ENCODE measurements around the gene ABL2.

The ABL2 gene

DNA sequence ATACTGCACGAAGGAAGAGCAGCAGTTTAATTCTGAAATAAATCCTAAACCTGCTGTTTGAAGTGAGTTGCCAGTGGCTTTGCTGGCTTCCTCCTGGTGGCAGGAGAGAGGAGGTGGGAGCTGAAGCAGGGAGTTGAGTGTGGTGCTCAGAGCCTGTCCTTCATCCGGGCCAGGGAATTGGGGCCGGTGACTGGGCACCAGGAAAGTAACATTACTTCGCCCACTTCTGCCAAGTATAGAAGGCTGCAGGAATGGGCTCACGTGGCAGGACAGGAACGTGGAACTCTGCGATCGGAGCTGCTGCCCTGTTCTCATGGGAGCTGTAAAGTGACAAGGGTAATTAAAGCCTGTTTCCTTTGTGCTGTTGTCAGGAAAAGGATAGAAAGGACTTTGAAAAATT, 139.0 kb downstream of the ABL2 start:
- H3K27ac ChIP-seq (ENCODE audit: low read depth, low read length), result no peak overlapping the region
- no peaks in the 10 kb centered on the region for H3K9me3 ChIP-seq (ENCODE audit: control insufficient read depth in 1 of 2, low read length in 2 of 2)
- no peak overlapping the region for H3K4me3 ChIP-seq (ENCODE audit: low read depth in 1 of 2, low read length in 2 of 2)
- no peak overlapping the region for H3K9ac ChIP-seq (ENCODE audit: low read depth in 1 of 2, low read length in 2 of 2)
- peaks cover 0 to 15% of the 10 kb centered on the region in 2 donors for H3K4me1 ChIP-seq (ENCODE audit: control insufficient read depth in 1 of 2, insufficient read depth in 2 of 2, low read length in 2 of 2)
- H3K36me3 ChIP-seq (ENCODE audit: control insufficient read depth in 1 of 2, insufficient read depth in 2 of 2, low read length in 2 of 2), result peaks cover 17 to 89% of the 10 kb centered on the region in 2 donors
- no peaks in the 10 kb centered on the region for H3K27me3 ChIP-seq (ENCODE audit: control insufficient read depth in 1 of 2, insufficient read depth in 2 of 2, low read length in 2 of 2)

DNA sequence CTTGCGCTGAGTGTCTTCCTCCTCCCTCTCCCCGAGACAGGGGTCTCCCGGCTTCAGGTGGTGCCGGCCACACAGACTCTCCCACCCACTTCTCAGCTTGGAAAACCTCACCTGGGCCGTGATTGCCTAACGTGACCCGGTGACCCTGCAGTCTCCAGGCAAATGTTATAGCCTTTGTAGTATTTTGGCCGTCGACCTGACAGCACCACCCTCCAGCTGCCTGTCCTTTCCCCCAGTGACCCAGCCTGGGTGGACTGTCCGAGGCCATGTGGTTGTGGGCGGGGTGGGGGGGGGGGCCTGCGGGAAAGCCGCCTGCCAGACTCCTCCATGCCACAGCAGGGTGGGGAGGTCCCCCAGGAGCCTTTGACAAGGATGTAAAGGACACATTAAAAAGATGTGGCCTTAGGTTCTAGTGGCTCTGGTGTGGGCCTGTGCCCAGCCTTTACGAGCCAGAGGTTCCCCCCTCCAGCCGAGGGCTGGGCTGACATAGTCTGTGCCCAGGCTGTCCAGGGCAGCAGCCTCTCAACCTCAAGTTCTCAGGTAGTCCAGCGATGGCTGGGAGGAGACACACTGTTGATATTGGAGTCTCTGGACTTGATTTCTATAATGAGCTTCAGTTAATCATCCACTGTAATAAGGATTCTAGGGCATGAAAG, 139.5 kb downstream of the ABL2 start:
- Histone ChIP-seq H3K4me3 (ENCODE audit: low read depth in 1 of 2, low read length in 2 of 2) (no peak overlapping the region), H3K36me3 (ENCODE audit: control insufficient read depth in 1 of 2, insufficient read depth in 2 of 2, low read length in 2 of 2) (peaks cover 17 to 86% of the 10 kb centered on the region in 2 donors), H3K27ac (ENCODE audit: low read depth, low read length) (no peak overlapping the region), H3K9me3 (ENCODE audit: control insufficient read depth in 1 of 2, low read length in 2 of 2) (no peaks in the 10 kb centered on the region), H3K9ac (ENCODE audit: low read depth in 1 of 2, low read length in 2 of 2) (no peak overlapping the region), H3K27me3 (ENCODE audit: control insufficient read depth in 1 of 2, insufficient read depth in 2 of 2, low read length in 2 of 2) (no peaks in the 10 kb centered on the region), H3K4me1 (ENCODE audit: control insufficient read depth in 1 of 2, insufficient read depth in 2 of 2, low read length in 2 of 2) (peaks cover 0 to 15% of the 10 kb centered on the region in 2 donors)

DNA sequence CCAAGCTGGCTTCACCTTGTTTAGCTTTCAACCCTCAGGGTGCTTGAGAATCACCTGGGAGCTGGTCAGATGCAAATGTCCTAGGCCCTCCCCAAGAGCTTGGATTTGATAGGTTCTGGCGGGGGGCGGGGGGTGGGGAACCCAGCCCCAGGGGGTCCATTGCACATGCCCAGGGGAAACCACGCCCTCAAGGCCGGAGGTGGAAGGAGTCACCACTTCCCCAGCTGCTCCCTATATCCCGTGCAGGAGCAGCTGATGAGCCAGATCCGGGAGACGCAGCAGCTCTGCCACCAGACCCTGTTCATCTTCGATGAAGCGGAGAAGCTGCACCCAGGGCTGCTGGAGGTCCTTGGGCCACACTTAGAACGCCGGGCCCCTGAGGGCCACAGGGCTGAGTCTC, 141.8 kb downstream of the ABL2 start:
- H3K4me1 ChIP-seq (ENCODE audit: control insufficient read depth in 1 of 2, insufficient read depth in 2 of 2, low read length in 2 of 2), result peaks cover 9 to 27% of the 10 kb centered on the region in 2 donors
- H3K4me3 ChIP-seq (ENCODE audit: low read depth in 1 of 2, low read length in 2 of 2), result no peak overlapping the region
- H3K9me3 ChIP-seq (ENCODE audit: control insufficient read depth in 1 of 2, low read length in 2 of 2), result no peaks in the 10 kb centered on the region
- H3K27ac ChIP-seq (ENCODE audit: low read depth, low read length), result no peak overlapping the region
- no peaks in the 10 kb centered on the region for H3K27me3 ChIP-seq (ENCODE audit: control insufficient read depth in 1 of 2, insufficient read depth in 2 of 2, low read length in 2 of 2)
- no peak overlapping the region for H3K9ac ChIP-seq (ENCODE audit: low read depth in 1 of 2, low read length in 2 of 2)
- H3K36me3 ChIP-seq (ENCODE audit: control insufficient read depth in 1 of 2, insufficient read depth in 2 of 2, low read length in 2 of 2), result peaks cover 6 to 68% of the 10 kb centered on the region in 2 donors

DNA sequence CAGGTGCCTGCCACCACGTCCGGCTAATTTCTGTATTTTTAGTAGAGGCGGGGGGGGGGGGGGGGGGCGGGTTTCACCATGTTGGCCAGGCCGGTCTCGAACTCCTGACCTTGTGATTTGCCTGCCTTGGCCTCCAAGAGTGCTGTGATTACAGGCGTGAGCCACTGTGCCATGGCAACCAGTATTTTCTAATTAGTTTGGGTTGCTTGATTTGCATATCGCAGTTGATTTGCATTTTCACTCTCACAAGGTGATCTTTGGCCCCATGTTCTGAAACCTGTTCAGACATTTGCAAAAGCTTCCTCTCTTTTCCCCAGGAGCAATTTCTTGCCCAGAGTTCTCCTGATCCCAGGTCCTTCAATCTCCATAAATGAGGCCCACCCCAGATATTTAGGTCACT, 145.9 kb downstream of the ABL2 start:
- H3K4me1 ChIP-seq (ENCODE audit: control insufficient read depth in 1 of 2, insufficient read depth in 2 of 2, low read length in 2 of 2), result peaks cover 18 to 39% of the 10 kb centered on the region in 2 donors
- no peaks in the 10 kb centered on the region for H3K9me3 ChIP-seq (ENCODE audit: control insufficient read depth in 1 of 2, low read length in 2 of 2)
- H3K9ac ChIP-seq (ENCODE audit: low read depth in 1 of 2, low read length in 2 of 2), result peak overlapping the region; percentile 15 to 40
- peaks cover 3 to 30% of the 10 kb centered on the region in 2 donors for H3K36me3 ChIP-seq (ENCODE audit: control insufficient read depth in 1 of 2, insufficient read depth in 2 of 2, low read length in 2 of 2)
- no peaks in the 10 kb centered on the region for H3K27me3 ChIP-seq (ENCODE audit: control insufficient read depth in 1 of 2, insufficient read depth in 2 of 2, low read length in 2 of 2)
- H3K4me3 ChIP-seq (ENCODE audit: low read depth in 1 of 2, low read length in 2 of 2), result peak overlapping the region in 1 of 2 donors; percentile 95
- no peak overlapping the region for H3K27ac ChIP-seq (ENCODE audit: low read depth, low read length)

DNA sequence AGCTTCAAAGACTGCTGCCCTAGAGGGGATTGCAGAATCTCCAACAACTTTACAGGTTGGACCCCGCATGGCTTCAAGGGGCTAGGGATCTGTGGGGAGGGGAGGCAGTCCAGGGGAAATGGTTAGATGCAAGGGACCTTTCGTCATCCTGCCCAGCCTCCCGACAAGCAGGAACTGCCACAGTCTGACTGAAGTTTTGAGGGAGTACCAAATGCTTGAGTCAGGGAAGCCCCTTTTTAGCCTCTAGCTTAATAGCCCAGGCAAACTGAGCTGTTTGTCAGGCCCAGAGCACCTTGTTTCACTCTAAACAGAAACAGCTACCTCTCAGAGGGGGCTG, 146.5 kb downstream of the ABL2 start:
- Histone ChIP-seq H3K27me3 (ENCODE audit: control insufficient read depth in 1 of 2, insufficient read depth in 2 of 2, low read length in 2 of 2) (no peaks in the 10 kb centered on the region), H3K4me3 (ENCODE audit: low read depth in 1 of 2, low read length in 2 of 2) (peak overlapping the region; percentile 80 to 95), H3K36me3 (ENCODE audit: control insufficient read depth in 1 of 2, insufficient read depth in 2 of 2, low read length in 2 of 2) (peaks cover 3 to 26% of the 10 kb centered on the region in 2 donors), H3K9ac (ENCODE audit: low read depth in 1 of 2, low read length in 2 of 2) (peak overlapping the region; percentile 81 to 98), H3K9me3 (ENCODE audit: control insufficient read depth in 1 of 2, low read length in 2 of 2) (no peaks in the 10 kb centered on the region), H3K4me1 (ENCODE audit: control insufficient read depth in 1 of 2, insufficient read depth in 2 of 2, low read length in 2 of 2) (peaks cover 18 to 37% of the 10 kb centered on the region in 2 donors), H3K27ac (ENCODE audit: low read depth, low read length) (no peak overlapping the region)

DNA sequence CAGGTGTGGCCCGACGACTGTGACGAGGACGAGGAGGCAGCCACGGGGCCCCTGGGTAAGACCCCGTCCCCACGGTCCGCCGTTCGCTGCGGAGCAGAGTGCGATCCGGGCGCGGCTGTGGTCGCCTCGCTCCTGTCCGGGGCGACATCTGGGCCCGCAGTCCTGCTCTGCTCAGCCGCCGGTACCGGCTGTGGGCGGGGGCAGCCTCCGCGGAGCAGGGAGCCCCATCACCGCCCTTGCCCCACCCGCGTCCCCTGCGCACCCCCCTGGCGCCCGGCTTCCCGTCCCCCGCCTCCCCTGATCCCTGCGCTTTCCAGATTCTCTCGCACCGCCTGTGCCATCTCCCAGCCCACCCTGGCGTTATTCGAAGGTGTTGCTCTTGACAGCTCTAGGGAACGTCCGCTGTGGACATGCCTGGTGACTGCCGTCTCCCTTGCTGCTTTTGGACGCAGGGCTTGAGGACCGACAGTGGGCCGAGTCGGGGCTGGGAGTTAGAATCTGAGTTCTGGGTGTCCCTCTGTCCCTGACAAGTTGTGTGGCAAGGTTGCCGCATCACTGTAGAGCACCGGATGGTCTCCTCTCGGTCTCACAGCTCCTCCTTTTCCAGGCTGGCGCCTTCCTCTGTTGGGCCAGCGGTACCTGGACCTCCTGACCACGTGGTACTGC, 147.0 kb downstream of the ABL2 start:
- H3K4me1 ChIP-seq (ENCODE audit: control insufficient read depth in 1 of 2, insufficient read depth in 2 of 2, low read length in 2 of 2), result peaks cover 18 to 37% of the 10 kb centered on the region in 2 donors
- H3K27ac ChIP-seq (ENCODE audit: low read depth, low read length), result peak overlapping the region; percentile 64
- H3K4me3 ChIP-seq (ENCODE audit: low read depth in 1 of 2, low read length in 2 of 2), result peak overlapping the region; percentile 80 to 95
- peaks cover 3 to 22% of the 10 kb centered on the region in 2 donors for H3K36me3 ChIP-seq (ENCODE audit: control insufficient read depth in 1 of 2, insufficient read depth in 2 of 2, low read length in 2 of 2)
- peak overlapping the region; percentile 81 to 98 for H3K9ac ChIP-seq (ENCODE audit: low read depth in 1 of 2, low read length in 2 of 2)
- H3K9me3 ChIP-seq (ENCODE audit: control insufficient read depth in 1 of 2, low read length in 2 of 2), result no peaks in the 10 kb centered on the region
- H3K27me3 ChIP-seq (ENCODE audit: control insufficient read depth in 1 of 2, insufficient read depth in 2 of 2, low read length in 2 of 2), result no peaks in the 10 kb centered on the region

DNA sequence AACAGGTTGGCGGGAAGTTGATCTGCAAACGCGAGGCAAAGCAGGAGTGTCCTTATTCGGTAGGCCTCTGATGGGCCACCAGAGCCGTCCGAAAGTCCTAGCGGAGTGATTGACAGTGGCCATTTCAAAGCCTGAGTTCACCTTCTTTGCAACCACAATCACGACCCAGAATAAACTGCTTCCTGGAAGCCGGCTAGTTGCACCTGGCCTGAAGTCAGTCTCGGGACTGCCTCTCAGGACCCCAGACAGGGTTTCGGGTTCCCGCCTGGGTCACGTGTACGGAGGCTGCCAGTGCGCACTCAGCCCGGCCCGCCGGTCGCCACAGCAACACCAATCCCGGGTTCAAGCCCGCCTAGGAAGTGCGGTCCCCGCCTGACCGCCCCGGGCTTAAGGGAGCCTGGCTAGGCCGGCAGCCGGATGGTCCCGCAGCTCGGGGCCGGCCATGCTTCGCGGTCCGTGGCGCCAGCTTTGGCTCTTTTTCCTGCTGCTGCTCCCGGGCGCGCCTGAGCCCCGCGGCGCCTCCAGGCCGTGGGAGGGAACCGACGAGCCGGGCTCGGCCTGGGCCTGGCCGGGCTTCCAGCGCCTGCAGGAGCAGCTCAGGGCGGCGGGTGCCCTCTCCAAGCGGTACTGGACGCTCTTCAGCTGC, 147.7 kb downstream of the ABL2 start, which contains the start of gene TOR3A:
Gene TOR3A (plus strand): TSS at position 384 of the 646 bp plus-strand sequence. CDS start 59 bp downstream, at position 443.
- no peaks in the 10 kb centered on the region for H3K9me3 ChIP-seq (ENCODE audit: control insufficient read depth in 1 of 2, low read length in 2 of 2)
- H3K27ac ChIP-seq (ENCODE audit: low read depth, low read length), result peak within 1 kb of the TSS; percentile 64
- H3K4me3 ChIP-seq (ENCODE audit: low read depth in 1 of 2, low read length in 2 of 2), result peak within 1 kb of the TSS; percentile 80 to 95
- H3K27me3 ChIP-seq (ENCODE audit: control insufficient read depth in 1 of 2, insufficient read depth in 2 of 2, low read length in 2 of 2), result no peaks in the 10 kb centered on the region
- H3K4me1 ChIP-seq (ENCODE audit: control insufficient read depth in 1 of 2, insufficient read depth in 2 of 2, low read length in 2 of 2), result peaks cover 18 to 33% of the 10 kb centered on the region in 2 donors
- H3K36me3 ChIP-seq (ENCODE audit: control insufficient read depth in 1 of 2, insufficient read depth in 2 of 2, low read length in 2 of 2), result peaks cover 0 to 18% of the 10 kb centered on the region in 2 donors
- H3K9ac ChIP-seq (ENCODE audit: low read depth in 1 of 2, low read length in 2 of 2), result peak within 1 kb of the TSS; percentile 81 to 98

DNA sequence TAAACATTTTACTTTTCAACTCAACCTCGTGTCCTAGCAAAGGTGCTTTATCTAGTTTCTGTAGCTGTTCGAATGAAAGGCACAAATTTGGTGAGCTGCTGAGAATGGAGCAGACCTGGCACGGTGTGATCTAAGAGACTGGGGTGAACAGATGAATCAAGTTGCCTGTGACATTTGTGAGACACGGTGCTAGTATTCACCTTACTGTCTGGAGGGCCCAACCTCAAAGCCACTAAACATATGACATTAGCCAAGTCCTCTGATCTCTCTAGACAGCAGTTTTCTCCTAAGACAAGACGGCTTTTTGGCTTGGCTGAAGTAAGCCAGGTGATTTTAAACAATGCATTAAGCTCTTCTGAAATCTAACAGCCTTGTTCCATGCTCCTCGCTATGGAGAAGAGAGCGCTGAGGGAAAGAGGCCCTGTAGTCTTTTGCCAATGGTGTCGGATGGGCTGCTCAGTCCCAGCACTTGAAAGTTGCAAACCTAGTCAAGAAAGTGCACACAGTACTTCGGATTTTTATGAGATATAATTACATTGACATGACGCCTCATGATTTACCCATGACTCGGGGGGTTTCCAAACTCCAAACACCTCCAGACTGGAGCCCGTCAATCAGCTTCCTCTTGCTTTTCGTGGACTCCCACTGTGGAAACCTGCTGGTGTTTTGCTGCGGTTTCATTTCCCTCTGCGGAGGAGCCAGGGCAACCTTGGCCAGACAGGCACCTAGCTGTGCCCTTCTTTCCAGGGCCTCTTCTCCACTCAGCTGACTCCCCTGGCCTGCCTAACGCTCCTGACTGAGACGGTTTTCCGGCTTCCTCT, 148.4 kb downstream of the ABL2 start:
- peak overlapping the region; percentile 80 to 95 for H3K4me3 ChIP-seq (ENCODE audit: low read depth in 1 of 2, low read length in 2 of 2)
- peaks cover 18 to 31% of the 10 kb centered on the region in 2 donors for H3K4me1 ChIP-seq (ENCODE audit: control insufficient read depth in 1 of 2, insufficient read depth in 2 of 2, low read length in 2 of 2)
- H3K9ac ChIP-seq (ENCODE audit: low read depth in 1 of 2, low read length in 2 of 2), result peak overlapping the region; percentile 81 to 98
- peak overlapping the region; percentile 64 for H3K27ac ChIP-seq (ENCODE audit: low read depth, low read length)
- H3K27me3 ChIP-seq (ENCODE audit: control insufficient read depth in 1 of 2, insufficient read depth in 2 of 2, low read length in 2 of 2), result no peaks in the 10 kb centered on the region
- H3K36me3 ChIP-seq (ENCODE audit: control insufficient read depth in 1 of 2, insufficient read depth in 2 of 2, low read length in 2 of 2), result peaks cover 0 to 14% of the 10 kb centered on the region in 2 donors
- H3K9me3 ChIP-seq (ENCODE audit: control insufficient read depth in 1 of 2, low read length in 2 of 2), result no peaks in the 10 kb centered on the region

DNA sequence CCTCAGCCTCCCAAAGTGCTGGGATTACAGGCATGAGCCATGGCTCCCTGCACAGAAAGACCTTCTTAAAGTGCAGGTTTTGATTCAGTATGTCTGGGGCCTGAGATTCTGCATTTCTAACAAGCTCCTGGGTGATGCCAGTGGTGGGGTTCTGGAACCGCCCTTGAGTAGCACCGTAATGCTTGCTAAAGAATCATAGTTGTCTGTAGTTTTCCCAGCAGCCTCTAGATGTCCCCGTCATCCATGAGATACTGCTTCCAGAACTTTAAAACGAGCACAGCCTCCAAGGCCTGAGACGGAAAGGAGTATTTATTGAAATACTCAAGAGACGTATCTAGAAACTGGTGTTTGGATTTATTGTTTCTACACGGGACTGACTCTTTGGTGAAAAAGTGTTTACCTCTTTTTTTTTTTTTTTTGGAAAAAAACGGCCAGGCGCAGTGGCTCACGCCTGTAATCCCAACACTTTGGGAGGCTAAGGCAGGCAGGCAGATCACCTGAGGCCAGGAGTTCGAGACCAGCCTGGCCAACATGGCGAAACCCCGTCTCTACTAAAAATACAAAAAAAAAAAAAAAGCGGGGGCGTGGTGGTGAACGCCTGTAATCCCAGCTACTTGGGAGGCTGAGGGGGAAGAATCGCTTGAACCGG, 150.2 kb downstream of the ABL2 start:
- Histone ChIP-seq H3K27me3 (ENCODE audit: control insufficient read depth in 1 of 2, insufficient read depth in 2 of 2, low read length in 2 of 2) (no peaks in the 10 kb centered on the region), H3K4me3 (ENCODE audit: low read depth in 1 of 2, low read length in 2 of 2) (no peak overlapping the region), H3K27ac (ENCODE audit: low read depth, low read length) (no peak overlapping the region), H3K9me3 (ENCODE audit: control insufficient read depth in 1 of 2, low read length in 2 of 2) (no peaks in the 10 kb centered on the region), H3K4me1 (ENCODE audit: control insufficient read depth in 1 of 2, insufficient read depth in 2 of 2, low read length in 2 of 2) (peaks cover 18 to 31% of the 10 kb centered on the region in 2 donors), H3K36me3 (ENCODE audit: control insufficient read depth in 1 of 2, insufficient read depth in 2 of 2, low read length in 2 of 2) (peaks cover 0 to 5% of the 10 kb centered on the region in 2 donors), H3K9ac (ENCODE audit: low read depth in 1 of 2, low read length in 2 of 2) (no peak overlapping the region)
